OCI-LY3 (cell line): ENCODE data around the gene EARS2.

ENCODE experiments used
- H2AFZ ChIP-seq: fragments of 200-600, 300-600 bp; shearing (Covaris generic); 2 replicates; pipeline ENCODE4 v1.6.0; 2014; ENCODE audit warnings: antibody characterized with exemption, low read depth, low read length
- H3K27ac ChIP-seq: fragments of 200-600, 300-600 bp; sonication (generic); 2 replicates; pipeline ENCODE4 v1.5.1; 2014; ENCODE audit warnings: mild to moderate bottlenecking, low read length, moderate library complexity, mixed read lengths
- H3K27me3 ChIP-seq: fragments of 200-600, 300-600 bp; sonication (generic); 2 replicates; pipeline ENCODE4 v1.6.1; 2014; ENCODE audit warnings: low read depth, low read length, mixed read lengths
- H3K36me3 ChIP-seq: fragments of 200-600, 300-600 bp; sonication (generic); replicated peaks from 2 replicates; pipeline ENCODE3; 2014; ENCODE audit warnings: low read depth, low read length, mixed read lengths
- H3K4me1 ChIP-seq: fragments of 300-600, 200-600 bp; sonication (generic); 2 replicates; pipeline ENCODE4 v1.6.1; 2014; ENCODE audit warnings: low read length, mixed read lengths
- H3K4me2 ChIP-seq: fragments of 200-600, 300-600 bp; sonication (generic); 2 replicates; pipeline ENCODE4 v1.6.1; 2014; ENCODE audit warnings: low read length, mixed read lengths
- H3K4me3 ChIP-seq: fragments of 300-600, 200-600 bp; sonication (generic); 2 replicates; pipeline ENCODE4 v1.5.1; 2014; ENCODE audit warnings: antibody characterized with exemption, mild to moderate bottlenecking, low read length, moderate library complexity
- H3K79me2 ChIP-seq: fragments of 300-600, 200-600 bp; shearing (Covaris generic); 2 replicates; pipeline ENCODE4 v1.6.1; 2014; ENCODE audit warnings: mild to moderate bottlenecking, low read length, mixed read lengths
- H3K9ac ChIP-seq: fragments of 300-600, 200-600 bp; shearing (Covaris generic); 2 replicates; pipeline ENCODE4 v1.6.0; 2014; ENCODE audit warnings: mild to moderate bottlenecking, low read length, moderate library complexity
- H3K9me3 ChIP-seq: fragments of 200-600, 300-600 bp; shearing (Covaris generic); 2 replicates; pipeline ENCODE4 v1.6.1; 2014; ENCODE audit warnings: low read length, mixed read lengths; ENCODE audit not compliant: insufficient read depth
- H4K20me1 ChIP-seq: fragments of 200-600, 300-600 bp; sonication (generic); 2 replicates; pipeline ENCODE4 v1.6.1; 2016; ENCODE audit warnings: low read length, mixed read lengths; ENCODE audit not compliant: insufficient read depth
- CTCF ChIP-seq: fragments of 200-600, 300-600 bp; sonication (generic); IDR thresholded peaks from 2 replicates; pipeline ENCODE4 v1.5.1; 2014; ENCODE audit warnings: antibody characterized with exemption, low read length, low read depth
- EZH2phosphoT487 ChIP-seq: fragments of 200-600 bp; shearing (Covaris generic); IDR thresholded peaks from 2 replicates; pipeline ENCODE4 v1.6.1; 2018; ENCODE audit warnings: antibody characterized with exemption, mixed run types, low read depth

Gene EARS2

DNA sequence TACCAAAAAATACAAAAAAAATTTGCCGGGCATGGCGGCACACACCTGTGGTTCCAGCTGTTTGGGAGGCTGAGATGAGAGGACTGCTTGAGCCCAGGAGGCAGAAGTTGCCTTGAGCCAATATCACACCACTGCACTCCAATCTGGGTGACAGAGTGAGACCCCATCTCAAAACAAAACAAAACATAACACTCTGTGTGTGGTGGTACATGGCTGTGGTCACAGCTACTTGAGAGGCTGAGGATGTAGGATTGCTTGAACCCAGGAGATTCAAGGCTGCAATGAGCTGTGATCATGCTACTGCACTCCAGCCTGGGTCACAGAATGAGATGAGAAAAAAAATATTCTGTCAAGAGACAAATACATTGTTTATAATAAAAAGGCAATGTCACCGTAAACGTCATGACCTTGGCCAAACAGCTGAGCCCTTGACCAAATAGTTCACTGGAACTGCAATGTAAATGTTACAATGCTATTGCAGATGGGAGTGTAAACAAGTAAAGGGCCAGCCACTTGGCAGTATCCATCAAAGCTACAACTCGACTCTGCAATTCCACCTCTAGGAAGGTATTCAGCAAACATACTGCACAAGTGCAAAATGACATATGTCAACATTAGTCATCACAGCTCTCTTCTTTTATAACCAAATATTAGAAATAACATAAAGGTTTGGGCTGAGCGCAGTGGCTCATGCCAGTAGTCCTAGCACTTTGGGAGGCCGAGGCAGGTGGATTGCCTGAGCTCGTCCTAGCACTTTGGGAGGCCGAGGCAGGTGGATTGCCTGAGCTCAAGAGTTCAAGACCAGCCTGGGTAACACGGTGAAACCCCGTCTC lies 16.9 kb downstream of the EARS2 start:
- Histone ChIP-seq H3K27me3 (no peaks in the 10 kb centered on the region), H3K36me3 (peaks cover 33% of the 10 kb centered on the region), H3K9me3 (no peaks in the 10 kb centered on the region), H3K4me1 (peaks cover 17% of the 10 kb centered on the region), H3K9ac (no peak overlapping the region), H3K27ac (no peak overlapping the region), H2AFZ (no peak overlapping the region), H3K4me3 (no peak overlapping the region), H3K4me2 (no peak overlapping the region), H4K20me1 (no peaks in the 10 kb centered on the region), H3K79me2 (peaks cover 2% of the 10 kb centered on the region)
- TF ChIP-seq CTCF (no peak), EZH2phosphoT487 (no peak)

- peaks cover 43% of the 10 kb centered on the region for H3K36me3 ChIP-seq
- no peak overlapping the region for H3K4me2 ChIP-seq
- H3K9me3 ChIP-seq: no peaks in the 10 kb centered on the region
- no peak overlapping the region for H3K27ac ChIP-seq
- H3K27me3 ChIP-seq: no peaks in the 10 kb centered on the region
- no peak for TF ChIP-seq EZH2phosphoT487
- no peak for TF ChIP-seq CTCF
- H3K4me1 ChIP-seq: peaks cover 4% of the 10 kb centered on the region
- H3K4me3 ChIP-seq: no peak overlapping the region
- no peak overlapping the region for H2AFZ ChIP-seq
- H4K20me1 ChIP-seq: no peaks in the 10 kb centered on the region
- no peaks in the 10 kb centered on the region for H3K79me2 ChIP-seq
- H3K9ac ChIP-seq: no peak overlapping the region
These were observed 18.3 kb downstream of the EARS2 start for GRCh38 chr16:23538919-23539278.

GRCh38 chr16:23537390-23537789 lies 19.8 kb downstream of the EARS2 start:
- no peak for TF ChIP-seq CTCF
- TF ChIP-seq EZH2phosphoT487: no peak
- no peak overlapping the region for H2AFZ ChIP-seq
- no peak overlapping the region for H3K4me3 ChIP-seq
- H3K4me2 ChIP-seq: no peak overlapping the region
- peaks cover 39% of the 10 kb centered on the region for H3K36me3 ChIP-seq
- no peaks in the 10 kb centered on the region for H3K27me3 ChIP-seq
- H3K4me1 ChIP-seq: no peaks in the 10 kb centered on the region
- H3K9ac ChIP-seq: no peak overlapping the region
- H4K20me1 ChIP-seq: no peaks in the 10 kb centered on the region
- H3K9me3 ChIP-seq: no peaks in the 10 kb centered on the region
- H3K27ac ChIP-seq: no peak overlapping the region
- no peaks in the 10 kb centered on the region for H3K79me2 ChIP-seq

DNA sequence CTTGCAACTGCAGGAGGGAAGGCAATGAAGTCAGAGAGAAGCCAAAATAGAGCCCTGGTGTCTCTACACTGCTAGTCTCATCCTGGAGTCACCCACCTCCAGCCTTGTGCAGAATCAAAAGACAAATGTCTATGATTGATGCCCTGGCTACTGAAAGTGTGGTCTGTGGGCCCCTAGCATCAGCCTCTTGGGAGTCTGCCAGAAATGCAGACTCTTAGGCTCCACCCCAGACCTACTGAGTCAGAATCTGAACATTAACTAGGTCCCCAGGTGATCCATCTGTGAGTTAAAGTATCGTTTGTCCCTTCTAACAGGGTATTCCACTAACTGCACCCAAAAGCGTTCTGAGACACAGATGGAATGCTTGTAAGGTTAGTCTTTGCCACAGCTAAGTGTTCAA lies 21.2 kb downstream of the EARS2 start:
- H3K36me3 ChIP-seq: peaks cover 40% of the 10 kb centered on the region
- H3K79me2 ChIP-seq: no peaks in the 10 kb centered on the region
- no peak overlapping the region for H2AFZ ChIP-seq
- TF ChIP-seq CTCF (no peak), EZH2phosphoT487 (no peak)
- H3K27ac ChIP-seq: no peak overlapping the region
- H3K4me1 ChIP-seq: no peaks in the 10 kb centered on the region
- H3K9me3 ChIP-seq: no peaks in the 10 kb centered on the region
- H3K27me3 ChIP-seq: no peaks in the 10 kb centered on the region
- H3K9ac ChIP-seq: no peak overlapping the region
- no peak overlapping the region for H3K4me3 ChIP-seq
- H3K4me2 ChIP-seq: no peak overlapping the region
- H4K20me1 ChIP-seq: no peaks in the 10 kb centered on the region
